Hepatocyte (in vitro differentiated cells): ENCODE results near the gene AZIN2.

Experiments
- EZH2 ChIP-seq: fragments of 200-600 bp; sonication (generic); IDR thresholded peaks from 2 replicates; pipeline ENCODE4 v1.6.1; 2016; ENCODE audit warnings: antibody characterized with exemption, mild to moderate bottlenecking, borderline replicate concordance
- TF ChIP-seq, protein P1 (sequence below): fragments of 200-600 bp; sonication (generic); IDR thresholded peaks from 2 replicates; pipeline ENCODE4 v1.5.1; 2016; ENCODE audit warnings: antibody characterized with exemption, mild to moderate bottlenecking; ENCODE audit not compliant: poor library complexity

DNA sequence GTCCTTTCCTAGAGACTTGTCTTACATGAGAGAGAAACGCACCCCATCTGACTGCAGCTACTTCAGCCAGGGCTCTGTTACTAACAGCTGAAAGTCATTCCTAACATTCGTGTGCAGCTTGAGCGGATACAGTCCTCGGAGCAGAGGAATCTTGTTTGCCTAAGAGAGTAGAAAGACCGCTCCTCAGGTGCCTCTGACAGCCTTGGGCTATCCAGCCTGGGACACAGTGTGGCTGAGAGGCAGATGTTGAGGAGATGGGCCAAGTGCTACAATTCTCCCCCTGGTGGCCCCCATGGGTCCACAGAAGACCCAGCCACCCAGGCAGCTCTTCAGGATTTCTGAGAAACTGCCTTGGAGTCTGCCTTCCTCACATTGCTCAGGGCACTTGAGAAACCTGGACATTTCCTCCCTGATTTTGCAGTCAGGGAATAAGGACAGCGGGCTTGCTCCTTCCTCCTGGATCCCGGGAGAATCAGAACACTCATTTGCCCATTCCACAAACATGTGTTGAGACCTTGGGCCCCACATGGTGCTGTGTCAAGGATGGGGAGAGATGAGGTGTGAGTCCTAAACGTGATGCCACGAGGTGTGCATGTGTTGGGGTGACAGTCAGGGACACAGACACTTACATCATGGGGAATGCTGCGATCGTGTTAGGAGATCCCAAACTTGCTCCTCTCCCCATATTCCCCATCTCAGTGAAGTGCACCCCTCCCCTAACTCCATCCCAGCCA lies 87.8 kb downstream of the AZIN2 start:
- TF ChIP-seq, protein P1, sequence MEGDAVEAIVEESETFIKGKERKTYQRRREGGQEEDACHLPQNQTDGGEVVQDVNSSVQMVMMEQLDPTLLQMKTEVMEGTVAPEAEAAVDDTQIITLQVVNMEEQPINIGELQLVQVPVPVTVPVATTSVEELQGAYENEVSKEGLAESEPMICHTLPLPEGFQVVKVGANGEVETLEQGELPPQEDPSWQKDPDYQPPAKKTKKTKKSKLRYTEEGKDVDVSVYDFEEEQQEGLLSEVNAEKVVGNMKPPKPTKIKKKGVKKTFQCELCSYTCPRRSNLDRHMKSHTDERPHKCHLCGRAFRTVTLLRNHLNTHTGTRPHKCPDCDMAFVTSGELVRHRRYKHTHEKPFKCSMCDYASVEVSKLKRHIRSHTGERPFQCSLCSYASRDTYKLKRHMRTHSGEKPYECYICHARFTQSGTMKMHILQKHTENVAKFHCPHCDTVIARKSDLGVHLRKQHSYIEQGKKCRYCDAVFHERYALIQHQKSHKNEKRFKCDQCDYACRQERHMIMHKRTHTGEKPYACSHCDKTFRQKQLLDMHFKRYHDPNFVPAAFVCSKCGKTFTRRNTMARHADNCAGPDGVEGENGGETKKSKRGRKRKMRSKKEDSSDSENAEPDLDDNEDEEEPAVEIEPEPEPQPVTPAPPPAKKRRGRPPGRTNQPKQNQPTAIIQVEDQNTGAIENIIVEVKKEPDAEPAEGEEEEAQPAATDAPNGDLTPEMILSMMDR = no peak
- TF ChIP-seq EZH2 = no peak
